AG10803 (cell line): Measurements from ENCODE around the gene TMEM41B.
A peak's percentile ranks its signal among the peaks of the same experiment; 100 is the strongest.
"Not testable (repeated sequence)": the region's sequence is repeated elsewhere in the genome, so short reads cannot be mapped to it uniquely, and the experiment has no call there.

ENCODE experiments used
- DNase-seq: peaks from one replicate; pipeline ENCODE4 v3.0.0; 2010; ENCODE audit warnings: low read depth
- H3K4me3 ChIP-seq: 2 replicates; pipeline ENCODE4 v1.5.1; 2011; ENCODE audit warnings: mild to moderate bottlenecking, low read length, control low read depth
- TF ChIP-seq, protein P1 (sequence below): conservative IDR thresholded peaks from 2 replicates; pipeline ENCODE4 v1.5.1; 2011; ENCODE audit warnings: mild to moderate bottlenecking, low read length, control low read depth, inconsistent platforms

Gene TMEM41B

GRCh38 chr11:9264316-9265210 is 49.8 kb downstream of the TMEM41B start:
- TF ChIP-seq, protein P1, sequence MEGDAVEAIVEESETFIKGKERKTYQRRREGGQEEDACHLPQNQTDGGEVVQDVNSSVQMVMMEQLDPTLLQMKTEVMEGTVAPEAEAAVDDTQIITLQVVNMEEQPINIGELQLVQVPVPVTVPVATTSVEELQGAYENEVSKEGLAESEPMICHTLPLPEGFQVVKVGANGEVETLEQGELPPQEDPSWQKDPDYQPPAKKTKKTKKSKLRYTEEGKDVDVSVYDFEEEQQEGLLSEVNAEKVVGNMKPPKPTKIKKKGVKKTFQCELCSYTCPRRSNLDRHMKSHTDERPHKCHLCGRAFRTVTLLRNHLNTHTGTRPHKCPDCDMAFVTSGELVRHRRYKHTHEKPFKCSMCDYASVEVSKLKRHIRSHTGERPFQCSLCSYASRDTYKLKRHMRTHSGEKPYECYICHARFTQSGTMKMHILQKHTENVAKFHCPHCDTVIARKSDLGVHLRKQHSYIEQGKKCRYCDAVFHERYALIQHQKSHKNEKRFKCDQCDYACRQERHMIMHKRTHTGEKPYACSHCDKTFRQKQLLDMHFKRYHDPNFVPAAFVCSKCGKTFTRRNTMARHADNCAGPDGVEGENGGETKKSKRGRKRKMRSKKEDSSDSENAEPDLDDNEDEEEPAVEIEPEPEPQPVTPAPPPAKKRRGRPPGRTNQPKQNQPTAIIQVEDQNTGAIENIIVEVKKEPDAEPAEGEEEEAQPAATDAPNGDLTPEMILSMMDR, result no peak
- H3K4me3 ChIP-seq, result peak overlapping the region; percentile 87
- DNase-seq, result peak; percentile 80

DNA sequence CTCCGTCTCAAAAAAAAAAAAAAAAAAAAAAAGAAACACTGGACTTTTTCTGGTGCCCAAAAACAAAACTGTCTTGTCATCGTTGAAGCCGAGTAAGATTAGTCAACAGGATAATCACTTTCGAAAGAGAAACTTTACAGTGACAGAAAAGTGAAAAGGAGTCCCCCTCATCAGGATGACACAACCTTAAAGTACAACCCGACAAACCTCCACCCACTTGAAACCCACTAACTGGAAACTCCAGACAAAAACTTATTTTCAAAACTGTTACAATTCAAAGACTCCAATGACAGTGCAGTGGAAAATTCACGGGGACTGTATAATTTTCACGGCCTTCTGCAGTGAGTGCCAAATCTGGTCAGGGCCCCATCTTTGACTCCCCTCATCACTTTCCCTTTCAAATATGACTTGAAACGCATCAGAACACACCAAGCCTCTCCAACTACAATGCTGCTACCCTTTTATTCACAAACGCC is 50.5 kb downstream of the TMEM41B start:
- peak overlapping the region; percentile 87 for H3K4me3 ChIP-seq
- TF ChIP-seq, protein P1, result no peak
- peak; percentile 46 for DNase-seq

DNA sequence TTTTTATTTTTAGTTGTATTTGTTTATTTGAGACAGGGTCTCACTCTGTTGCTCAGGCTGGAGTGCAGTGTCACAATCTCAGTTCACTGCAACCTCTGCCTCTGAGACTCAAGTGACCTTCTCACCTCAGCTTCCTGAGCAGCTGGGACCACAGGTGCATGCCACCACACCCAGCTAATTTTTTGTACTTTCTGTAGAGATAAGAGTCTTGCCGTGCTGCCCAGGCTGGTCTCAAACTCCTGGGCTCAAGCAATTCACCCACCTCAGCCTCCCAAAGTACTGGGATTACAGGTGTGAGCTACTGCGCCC is 53.6 kb downstream of the TMEM41B start:
- DNase-seq, H3K4me3 ChIP-seq: not testable (repeated sequence)

- no peak for DNase-seq
- H3K4me3 ChIP-seq, result no peak overlapping the region
- TF ChIP-seq, protein P1, result peak; percentile 36
Observed at GRCh38 chr11:9259981-9260837, 54.2 kb downstream of the TMEM41B start.

DNA sequence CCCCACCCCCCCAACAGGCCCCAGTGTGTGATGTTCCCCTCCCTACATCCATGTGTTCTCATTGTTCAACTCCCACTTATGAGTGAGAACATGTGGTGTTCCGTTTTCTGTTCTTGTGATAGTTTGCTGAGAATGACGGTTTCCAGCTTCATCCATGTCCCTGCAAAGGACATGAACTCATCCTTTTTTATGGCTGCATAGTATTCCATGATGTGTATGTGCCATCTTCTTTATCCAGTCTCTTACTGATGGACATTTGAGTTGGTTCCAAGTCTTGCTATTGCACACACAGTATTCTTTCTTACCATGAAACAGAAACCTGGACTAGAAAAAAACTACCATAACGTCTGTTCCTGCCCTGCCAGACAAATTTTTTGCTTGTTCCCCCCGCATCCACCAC is 56.1 kb downstream of the TMEM41B start:
- DNase-seq, H3K4me3 ChIP-seq: not testable (repeated sequence)

DNA sequence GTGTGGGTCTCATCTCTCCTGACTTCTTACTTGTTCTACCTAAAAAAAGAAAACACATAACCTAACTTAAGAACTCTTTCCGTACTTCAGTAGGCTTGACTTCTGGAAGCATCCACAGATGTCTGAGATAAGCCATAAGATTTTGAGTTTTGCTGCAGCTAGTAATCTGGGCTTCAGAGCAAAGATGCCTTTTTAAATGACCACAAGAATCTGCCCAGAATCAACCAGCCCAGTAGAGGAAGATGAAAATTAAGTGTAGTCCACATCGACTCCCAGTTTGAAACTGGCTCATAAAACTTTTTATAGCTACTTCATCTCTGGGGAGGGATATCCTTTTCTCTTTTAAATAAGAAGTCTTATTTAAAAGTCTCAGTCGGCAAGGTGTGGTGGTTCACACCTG is 60.0 kb downstream of the TMEM41B start:
- DNase-seq, result no peak
- TF ChIP-seq, protein P1, result no peak
- H3K4me3 ChIP-seq, result no peak overlapping the region

GRCh38 chr11:9253086-9253485 is 61.3 kb downstream of the TMEM41B start:
- DNase-seq, result no peak
- no peak overlapping the region for H3K4me3 ChIP-seq
- TF ChIP-seq, protein P1, result no peak

GRCh38 chr11:9251311-9251710 is 63.1 kb downstream of the TMEM41B start:
- DNase-seq, result no peak
- TF ChIP-seq, protein P1, result no peak
- no peak overlapping the region for H3K4me3 ChIP-seq
